Esophagus muscularis mucosa (tissue), 4 donors: ENCODE measurements around the gene TSSK1B. TPM values are rescaled to one million over a fixed set of nuclear protein-coding genes. Genes with fewer than 3 reads are reported as not detected.

Experiments
- DNase-seq: peaks from one replicate; pipeline ENCODE4 v3.0.0-alpha.2; 2017; ENCODE audit errors: extremely low spot score
- H3K27ac ChIP-seq, 4 donors: fragments of 200-600 bp; sonication (generic); replicated peaks in 1 of 4; 1 replicate in 3 of 4; 2 replicates in 1 of 4; pipeline ENCODE4 v1.5.1; 2016 to 2019; ENCODE audit warnings: mild to moderate bottlenecking in 1 of 4
- H3K27me3 ChIP-seq, 4 donors: fragments of 200-600 bp; sonication (generic); one replicate each; pipeline versions ENCODE4 v1.5.1 to v1.6.0; 2016 to 2019
- H3K36me3 ChIP-seq, 4 donors: fragments of 200-600 bp; sonication (generic); one replicate each; pipeline ENCODE4 v1.5.1; 2016 to 2019
- H3K4me1 ChIP-seq, 4 donors: fragments of 200-600 bp; sonication (generic); one replicate each; pipeline ENCODE4 v1.5.1; 2016 to 2019
- H3K4me3 ChIP-seq, 4 donors: fragments of 200-600 bp; sonication (generic); 1 replicate in 2 of 4; 2 replicates in 2 of 4; pipeline ENCODE4 v1.5.1; 2016 to 2019; ENCODE audit warnings: mild to moderate bottlenecking in 4 of 4, moderate library complexity in 1 of 4
- H3K9me3 ChIP-seq, 4 donors: fragments of 200-600 bp; sonication (generic); 1 replicate in 3 of 4; 2 replicates in 1 of 4; pipeline ENCODE4 v1.5.1; 2016 to 2019
- EP300 ChIP-seq: sonication (generic); formaldehyde crosslinking; IDR thresholded peaks from one replicate; pipeline ENCODE4 v1.6.1; 2017; ENCODE audit warnings: antibody characterized with exemption
- POLR2A ChIP-seq: fragments of 450-650 bp; IDR thresholded peaks from one replicate; pipeline ENCODE4 v1.6.1; 2017; ENCODE audit warnings: antibody characterized with exemption, moderate library complexity, mild to moderate bottlenecking, low read depth
- POLR2AphosphoS5 ChIP-seq, 2 donors: sonication (generic); formaldehyde crosslinking; IDR thresholded peaks; one replicate each; pipeline ENCODE4 v1.6.1; 2017; ENCODE audit warnings: antibody characterized with exemption in 2 of 2
- WGBS: methylation state at CpG from one replicate; pipeline ENCODE4 v1.1.5; 2018; 5-methylcytosine and 5-hydroxymethylcytosine counted together
- intact Hi-C: fragments of 100-400 bp; cut with DNase I; formaldehyde crosslinking; loops from one replicate; pipeline ENCODE4 v1.15.1; 2023
- total RNA-seq, 4 donors: library from RNA; depleted of rRNA; stranded (reverse); fragments of >200 nt; gene quantifications; one replicate each; pipeline versions ENCODE4 v1.1.0 to v1.2.1, GENCODE V29; 2016
- TF ChIP-seq, protein P1 (sequence below), 3 experiments: fragments of 200-600 bp in 2 of 3; fragments of 450-650 bp in 1 of 3; sonication (generic) in 2 of 3; IDR thresholded peaks; one replicate each; pipeline ENCODE4 v1.5.1; 2017 to 2019; ENCODE audit warnings: antibody characterized with exemption in 3 of 3, mild to moderate bottlenecking in 2 of 3, moderate library complexity in 1 of 3

The TSSK1B gene, protein sequence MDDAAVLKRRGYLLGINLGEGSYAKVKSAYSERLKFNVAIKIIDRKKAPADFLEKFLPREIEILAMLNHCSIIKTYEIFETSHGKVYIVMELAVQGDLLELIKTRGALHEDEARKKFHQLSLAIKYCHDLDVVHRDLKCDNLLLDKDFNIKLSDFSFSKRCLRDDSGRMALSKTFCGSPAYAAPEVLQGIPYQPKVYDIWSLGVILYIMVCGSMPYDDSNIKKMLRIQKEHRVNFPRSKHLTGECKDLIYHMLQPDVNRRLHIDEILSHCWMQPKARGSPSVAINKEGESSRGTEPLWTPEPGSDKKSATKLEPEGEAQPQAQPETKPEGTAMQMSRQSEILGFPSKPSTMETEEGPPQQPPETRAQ
- total RNA-seq, result under 1 TPM in 1 of 4 donors, not detected in 3; under 0.01 TPM

- WGBS, result 70% methylated on average over 3 of the region's 3 CpGs
These were observed at the start of gene TSSK1B for GRCh38 chr5:113434889-113435288. TSSK1B (minus strand) TSS chr5:113434989; CDS start chr5:113434839, 150 bp downstream.

GRCh38 chr5:113480243-113480642, 45.5 kb upstream of the TSSK1B start:
- Histone ChIP-seq H3K4me1 (no peaks in the 10 kb centered on the region), H3K27ac (no peak overlapping the region), H3K9me3 (no peaks in the 10 kb centered on the region), H3K27me3 (no peaks in the 10 kb centered on the region), H3K36me3 (no peaks in the 10 kb centered on the region), H3K4me3 (no peak overlapping the region)
- TF ChIP-seq EP300 (no peak), POLR2AphosphoS5 (IDR thresholded peaks at IDR 0.05) (no peak), POLR2A (no peak)
- TF ChIP-seq, protein P1, sequence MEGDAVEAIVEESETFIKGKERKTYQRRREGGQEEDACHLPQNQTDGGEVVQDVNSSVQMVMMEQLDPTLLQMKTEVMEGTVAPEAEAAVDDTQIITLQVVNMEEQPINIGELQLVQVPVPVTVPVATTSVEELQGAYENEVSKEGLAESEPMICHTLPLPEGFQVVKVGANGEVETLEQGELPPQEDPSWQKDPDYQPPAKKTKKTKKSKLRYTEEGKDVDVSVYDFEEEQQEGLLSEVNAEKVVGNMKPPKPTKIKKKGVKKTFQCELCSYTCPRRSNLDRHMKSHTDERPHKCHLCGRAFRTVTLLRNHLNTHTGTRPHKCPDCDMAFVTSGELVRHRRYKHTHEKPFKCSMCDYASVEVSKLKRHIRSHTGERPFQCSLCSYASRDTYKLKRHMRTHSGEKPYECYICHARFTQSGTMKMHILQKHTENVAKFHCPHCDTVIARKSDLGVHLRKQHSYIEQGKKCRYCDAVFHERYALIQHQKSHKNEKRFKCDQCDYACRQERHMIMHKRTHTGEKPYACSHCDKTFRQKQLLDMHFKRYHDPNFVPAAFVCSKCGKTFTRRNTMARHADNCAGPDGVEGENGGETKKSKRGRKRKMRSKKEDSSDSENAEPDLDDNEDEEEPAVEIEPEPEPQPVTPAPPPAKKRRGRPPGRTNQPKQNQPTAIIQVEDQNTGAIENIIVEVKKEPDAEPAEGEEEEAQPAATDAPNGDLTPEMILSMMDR (IDR thresholded peaks at IDR 0.05), result no peak
- intact Hi-C loops, result no loop called here
- WGBS, result 86% methylated on average over 5 of the region's 5 CpGs
- DNase-seq, result no peak

More at GRCh38 chr5:113434889-113435288, at the start of gene TSSK1B:
- TF ChIP-seq POLR2A (no peak), POLR2AphosphoS5 (IDR thresholded peaks at IDR 0.05) (no peak), EP300 (no peak)
- TF ChIP-seq, protein P1 (IDR thresholded peaks at IDR 0.05), result no peak
- intact Hi-C loops, result no loop called here
- H3K4me1 ChIP-seq, result peaks cover 0 to 9% (median 1%) of the 10 kb centered on the region in 4 donors
- no peak within 1 kb of the TSS for H3K4me3 ChIP-seq
- DNase-seq, result no peak
- no peaks in the 10 kb centered on the region for H3K9me3 ChIP-seq
- H3K27me3 ChIP-seq, result no peaks in the 10 kb centered on the region
- no peaks in the 10 kb centered on the region for H3K36me3 ChIP-seq
- H3K27ac ChIP-seq, result no peak within 1 kb of the TSS

DNA sequence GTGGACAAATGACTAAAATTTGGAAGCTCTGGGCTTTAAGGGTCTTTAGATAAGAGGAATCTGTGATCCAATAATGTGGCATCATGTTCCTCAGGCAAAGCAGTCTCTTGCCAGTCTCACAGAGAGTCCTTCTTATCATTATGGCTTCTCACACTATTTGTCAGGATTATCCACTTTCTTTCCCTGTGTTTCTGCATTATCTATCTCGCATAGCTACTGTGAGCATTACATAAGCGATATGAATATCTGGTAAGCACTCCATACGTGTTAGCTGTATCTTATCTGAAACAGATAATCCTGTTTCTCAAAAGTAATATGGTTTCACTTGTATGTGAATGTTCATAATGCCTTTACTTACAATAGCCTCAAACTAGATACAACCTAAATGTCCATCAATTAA, 43.9 kb upstream of the TSSK1B start:
- Histone ChIP-seq H3K9me3 (no peaks in the 10 kb centered on the region), H3K4me3 (no peak overlapping the region), H3K4me1 (no peaks in the 10 kb centered on the region), H3K27me3 (no peaks in the 10 kb centered on the region), H3K27ac (no peak overlapping the region), H3K36me3 (no peaks in the 10 kb centered on the region)
- 90% methylated on average over 3 of the region's 3 CpGs for WGBS
- no peak for DNase-seq
- TF ChIP-seq POLR2AphosphoS5 (IDR thresholded peaks at IDR 0.05), result no peak
- no peak for TF ChIP-seq EP300
- no peak for TF ChIP-seq POLR2A
- TF ChIP-seq, protein P1 (IDR thresholded peaks at IDR 0.05), result no peak
- intact Hi-C loops, result no loop called here

DNA sequence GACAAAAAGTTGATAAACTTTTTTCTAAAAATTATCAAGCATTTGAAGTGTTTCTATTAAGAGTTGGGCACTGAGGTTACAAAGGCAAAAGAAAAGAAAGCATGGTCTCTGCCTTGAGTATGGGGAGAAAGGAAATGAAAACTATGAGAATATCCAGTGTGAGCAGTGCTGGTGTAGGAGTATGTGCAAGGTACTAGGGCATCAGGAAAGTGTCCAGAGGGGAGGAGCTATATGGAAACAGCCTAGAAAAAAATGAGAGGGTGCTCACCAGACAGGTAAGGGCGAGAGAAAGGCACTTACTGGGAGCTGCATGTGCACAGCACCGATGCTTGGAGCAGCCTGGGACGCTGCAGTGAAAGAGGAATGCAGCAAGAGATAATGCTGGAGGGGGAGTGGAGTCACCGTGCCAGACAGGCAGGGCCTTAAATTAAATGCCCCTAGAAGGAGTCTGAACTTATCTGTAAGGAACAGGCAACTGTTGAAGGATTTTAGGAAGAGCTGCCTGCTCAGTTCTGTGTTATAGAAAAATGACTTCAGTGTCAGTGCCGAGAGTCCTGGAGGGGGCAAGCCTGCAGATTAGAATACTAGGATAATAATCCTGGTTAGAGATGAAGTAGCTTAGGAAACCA, 39.4 kb upstream of the TSSK1B start:
- no peak overlapping the region for H3K4me3 ChIP-seq
- no peaks in the 10 kb centered on the region for H3K27me3 ChIP-seq
- no peak overlapping the region for H3K27ac ChIP-seq
- no peak for TF ChIP-seq EP300
- TF ChIP-seq, protein P1 (IDR thresholded peaks at IDR 0.05), result no peak
- no peak for TF ChIP-seq POLR2AphosphoS5 (IDR thresholded peaks at IDR 0.05)
- no peak for TF ChIP-seq POLR2A
- no peaks in the 10 kb centered on the region for H3K9me3 ChIP-seq
- no peak for DNase-seq
- no peaks in the 10 kb centered on the region for H3K4me1 ChIP-seq
- no peaks in the 10 kb centered on the region for H3K36me3 ChIP-seq
- intact Hi-C loops, result no loop called here
- 51% methylated on average over 5 of the region's 5 CpGs for WGBS
